ENCODE results near the gene FAM32A.

Gene FAM32A

GRCh38 chr19:16190736-16191135 is 5.5 kb downstream of the FAM32A start:
- TF ChIP-seq CTCF (conservative IDR thresholded peaks at IDR 0.05; ENCODE audit: control insufficient read depth, insufficient read depth, low read depth, low read length) = no peak
- H3K4me3 ChIP-seq (ENCODE audit: control insufficient read depth, low read depth, low read length) = no peak overlapping the region
- DNase-seq (ENCODE audit: low read depth) = no peak

GRCh38 chr19:16191216-16191908 is 6.2 kb downstream of the FAM32A start:
- no peak overlapping the region for H3K4me3 ChIP-seq (ENCODE audit: control insufficient read depth, low read depth, low read length)
- no peak for TF ChIP-seq CTCF (conservative IDR thresholded peaks at IDR 0.05; ENCODE audit: control insufficient read depth, insufficient read depth, low read depth, low read length)
- no peak for DNase-seq (ENCODE audit: low read depth)

GRCh38 chr19:16193466-16193865 is 8.3 kb downstream of the FAM32A start:
- no peak overlapping the region for H3K4me3 ChIP-seq (ENCODE audit: control insufficient read depth, low read depth, low read length)
- no peak for TF ChIP-seq CTCF (conservative IDR thresholded peaks at IDR 0.05; ENCODE audit: control insufficient read depth, insufficient read depth, low read depth, low read length)
- DNase-seq (ENCODE audit: low read depth) = no peak

- peak; percentile 99 for DNase-seq (ENCODE audit: low read depth)
- no peak for TF ChIP-seq CTCF (conservative IDR thresholded peaks at IDR 0.05; ENCODE audit: control insufficient read depth, insufficient read depth, low read depth, low read length)
- peak overlapping the region; percentile 94 for H3K4me3 ChIP-seq (ENCODE audit: control insufficient read depth, low read depth, low read length)
These were observed 12.0 kb downstream of the FAM32A start for GRCh38 chr19:16197188-16197621.

- peak; percentile 95 for DNase-seq (ENCODE audit: low read depth)
- TF ChIP-seq CTCF (conservative IDR thresholded peaks at IDR 0.05; ENCODE audit: control insufficient read depth, insufficient read depth, low read depth, low read length) = no peak
- H3K4me3 ChIP-seq (ENCODE audit: control insufficient read depth, low read depth, low read length) = peak within 1 kb of the TSS; percentile 94
These were observed 12.6 kb downstream of the FAM32A start, which contains the start of gene AP1M1 for GRCh38 chr19:16197622-16198369. AP1M1 (plus strand) TSS chr19:16197911; CDS start chr19:16198027, 116 bp downstream.

- no peak for DNase-seq (ENCODE audit: low read depth)
- peak overlapping the region; percentile 94 for H3K4me3 ChIP-seq (ENCODE audit: control insufficient read depth, low read depth, low read length)
- TF ChIP-seq CTCF (conservative IDR thresholded peaks at IDR 0.05; ENCODE audit: control insufficient read depth, insufficient read depth, low read depth, low read length) = no peak
These were observed 13.1 kb downstream of the FAM32A start for GRCh38 chr19:16198370-16198651.
